Measurements from ENCODE around the gene RUNX1.

DNA sequence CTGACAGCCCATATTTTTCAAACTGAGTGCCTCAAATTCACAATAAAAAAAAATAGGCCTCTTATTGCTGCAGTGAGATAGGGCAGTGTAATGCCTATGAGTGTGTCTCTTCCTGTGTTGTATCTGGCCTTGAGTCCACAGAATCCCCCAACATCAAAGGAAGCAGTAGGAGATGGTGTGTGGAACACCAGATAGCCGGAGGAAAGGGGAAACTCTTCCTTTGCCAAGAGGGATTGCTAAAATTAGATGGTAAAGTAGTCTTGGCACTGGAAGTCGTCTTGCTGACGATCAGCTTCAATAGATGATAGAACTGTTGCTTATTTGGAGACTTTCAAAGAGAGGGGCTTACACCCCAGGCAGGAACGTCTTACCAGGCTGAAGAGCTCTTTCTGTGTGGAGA is 51.8 kb downstream of the RUNX1 start:
- TF ChIP-seq CTCF (conservative IDR thresholded peaks at IDR 0.05; ENCODE audit: low read depth, low read length) (no peak), EZH2phosphoT487 (IDR thresholded peaks at IDR 0.05; ENCODE audit: borderline replicate concordance, low read length) (no peak)
